Cerebellar cortex (tissue), 1 donor: ENCODE results near the gene CDKN3.
A peak's percentile ranks its signal among the peaks of the same experiment; 100 is the strongest.
"Not testable (repeated sequence)": the region's sequence is repeated elsewhere in the genome, so short reads cannot be mapped to it uniquely, and the experiment has no call there.

Experiments
- DNase-seq: peaks from one replicate; pipeline ENCODE4 v3.0.0-alpha.2; 2015; ENCODE audit warnings: low spot score

CDKN3 gene

DNA sequence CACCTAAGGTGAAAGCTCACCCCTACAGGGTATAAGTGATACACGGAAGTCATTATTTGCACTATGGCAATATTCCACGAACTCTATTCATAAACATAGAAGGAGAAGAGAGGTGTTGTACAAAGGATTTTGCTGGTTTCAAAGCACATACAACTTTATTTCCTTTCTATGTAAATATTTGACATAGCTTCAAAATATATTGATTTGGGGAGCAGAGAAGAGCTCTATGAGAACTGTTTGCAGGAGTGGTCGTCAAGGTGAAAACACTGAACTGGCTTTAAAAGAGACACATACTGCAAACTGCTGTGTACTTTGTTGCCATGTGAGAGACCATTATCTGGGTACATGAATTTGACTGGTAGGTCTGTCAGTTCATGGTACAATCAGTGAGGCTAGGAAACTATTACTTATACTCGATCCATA is 27.7 kb downstream of the CDKN3 start:
- DNase-seq = no peak

- DNase-seq = no peak
Observed at GRCh38 chr14:54425068-54425467, 28.3 kb downstream of the CDKN3 start.

DNA sequence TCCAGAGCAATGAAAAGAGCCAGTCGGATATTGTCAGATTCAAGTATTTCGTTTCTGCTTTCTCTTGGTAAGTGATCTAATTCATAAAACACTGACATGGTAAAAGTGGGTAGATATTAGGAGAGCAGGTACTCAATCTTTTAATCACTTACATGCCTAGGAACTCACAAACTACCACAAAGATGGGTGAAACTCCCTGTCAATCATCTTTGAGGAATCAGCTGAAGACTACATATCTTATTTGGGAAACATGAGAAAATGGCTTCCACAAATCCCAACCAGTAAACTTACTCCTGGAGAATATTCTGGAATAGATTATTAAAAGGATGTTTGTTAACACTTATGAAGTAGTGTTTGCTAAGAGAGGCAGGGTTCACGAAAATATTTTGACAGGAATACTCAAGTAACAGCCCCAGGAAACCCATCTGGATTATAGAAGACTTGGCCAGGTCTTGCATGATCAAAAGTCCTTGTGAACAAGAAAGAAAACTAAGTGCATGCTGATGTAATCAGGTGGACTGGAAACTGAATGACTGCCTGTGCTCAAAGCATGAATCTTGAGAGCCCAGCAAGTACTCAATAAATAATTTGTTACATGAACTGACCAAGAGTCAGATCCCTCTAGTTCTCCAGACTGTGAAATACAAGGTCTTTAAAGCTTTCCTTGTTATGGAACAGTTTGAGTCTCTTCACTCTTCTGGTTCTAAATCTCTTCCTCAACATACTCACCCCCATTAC is 28.9 kb downstream of the CDKN3 start:
- no peak for DNase-seq

GRCh38 chr14:54427871-54428270 is 31.1 kb downstream of the CDKN3 start:
- no peak for DNase-seq

GRCh38 chr14:54428527-54428926 is 31.7 kb downstream of the CDKN3 start:
- DNase-seq = no peak

DNA sequence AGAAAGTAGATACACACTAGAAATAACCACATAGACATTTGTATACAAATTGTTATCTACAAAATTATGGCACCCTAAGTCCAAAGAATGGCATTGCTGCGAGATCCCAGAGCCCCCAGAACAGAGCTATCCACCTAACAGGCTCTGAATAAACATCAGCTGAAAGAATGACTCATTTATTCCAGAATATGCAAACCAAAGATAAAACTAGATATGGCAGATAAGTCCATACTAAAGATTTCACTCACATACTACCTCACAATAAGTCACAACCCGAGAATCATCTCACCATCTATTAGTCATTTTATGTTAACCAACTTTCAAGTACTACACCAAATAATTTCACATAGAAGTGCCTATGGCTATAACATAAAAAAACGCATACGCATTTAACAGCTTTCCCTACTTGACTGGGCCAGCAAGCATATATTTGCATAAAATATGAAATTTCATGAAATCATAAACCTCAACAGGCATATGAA is 38.7 kb downstream of the CDKN3 start:
- no peak for DNase-seq

DNA sequence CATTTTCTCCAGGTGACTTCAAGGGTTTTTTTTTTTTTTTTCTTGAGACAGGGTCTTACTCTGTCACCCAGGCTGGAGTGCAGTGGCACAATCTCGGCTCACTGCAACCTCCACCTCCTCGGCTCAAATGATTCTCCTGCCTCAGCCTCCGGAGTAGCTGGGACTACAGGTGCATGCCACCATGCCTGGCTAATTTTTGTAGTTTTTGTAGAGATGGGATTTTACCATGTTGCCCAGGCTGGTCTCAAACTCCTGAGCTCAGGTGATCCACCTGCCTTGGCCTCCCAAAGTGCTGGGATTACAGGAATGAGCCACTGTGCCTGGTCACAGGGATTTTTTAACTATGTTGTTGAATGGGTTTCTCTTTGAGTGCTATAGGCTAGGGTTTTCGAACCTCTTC is 41.1 kb downstream of the CDKN3 start:
- not testable (repeated sequence) for DNase-seq

GRCh38 chr14:54438703-54439102 is 41.9 kb downstream of the CDKN3 start:
- DNase-seq = no peak

- DNase-seq = peak; percentile 25
Observed at GRCh38 chr14:54440037-54440436, 43.2 kb downstream of the CDKN3 start.

DNA sequence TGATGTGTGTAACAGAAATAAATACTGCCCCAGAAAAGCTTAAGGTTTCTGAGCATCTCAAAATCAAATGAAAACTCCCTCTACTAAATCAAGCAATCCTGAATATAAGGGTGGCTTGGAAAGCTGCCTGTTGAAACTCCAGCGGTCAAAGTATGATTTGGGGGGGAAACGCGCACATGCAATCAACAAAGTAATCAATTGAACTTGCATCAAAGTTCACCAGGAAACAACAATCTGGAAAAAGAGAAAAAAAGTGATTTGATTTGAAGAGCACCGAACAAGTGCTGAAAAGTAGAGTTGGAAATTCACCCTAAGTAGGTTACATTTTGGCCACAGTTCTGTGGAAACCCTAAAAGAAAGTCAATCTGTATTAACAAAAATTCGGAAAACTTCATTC is 43.7 kb downstream of the CDKN3 start:
- peak; percentile 19 for DNase-seq

- peak; percentile 88 for DNase-seq
Observed at GRCh38 chr14:54440873-54441868, 44.4 kb downstream of the CDKN3 start, which contains the start of gene CNIH1. CNIH1 (minus strand) TSS chr14:54441374; CDS start chr14:54441327, 47 bp downstream.

DNA sequence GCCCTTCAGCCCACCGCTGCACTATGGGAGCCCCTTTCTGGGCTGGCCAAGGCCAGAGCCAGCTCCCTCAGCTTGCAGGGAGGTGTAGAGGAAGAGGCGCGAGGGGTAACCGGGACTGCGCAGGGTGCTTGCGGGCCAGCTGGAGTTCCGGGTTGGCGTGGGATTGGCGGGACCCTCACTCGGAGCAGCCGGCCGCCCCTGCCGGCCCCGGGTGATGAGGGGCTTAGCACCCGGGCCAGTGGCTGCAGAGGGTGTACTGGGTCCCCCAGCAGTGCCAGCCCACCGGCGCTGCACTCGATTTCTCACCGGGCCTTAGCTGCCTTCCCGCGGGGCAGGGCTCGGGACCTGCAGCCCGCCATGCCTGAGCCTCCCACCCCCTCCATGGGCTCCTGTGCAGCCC is 46.2 kb downstream of the CDKN3 start:
- not testable (repeated sequence) for DNase-seq

DNA sequence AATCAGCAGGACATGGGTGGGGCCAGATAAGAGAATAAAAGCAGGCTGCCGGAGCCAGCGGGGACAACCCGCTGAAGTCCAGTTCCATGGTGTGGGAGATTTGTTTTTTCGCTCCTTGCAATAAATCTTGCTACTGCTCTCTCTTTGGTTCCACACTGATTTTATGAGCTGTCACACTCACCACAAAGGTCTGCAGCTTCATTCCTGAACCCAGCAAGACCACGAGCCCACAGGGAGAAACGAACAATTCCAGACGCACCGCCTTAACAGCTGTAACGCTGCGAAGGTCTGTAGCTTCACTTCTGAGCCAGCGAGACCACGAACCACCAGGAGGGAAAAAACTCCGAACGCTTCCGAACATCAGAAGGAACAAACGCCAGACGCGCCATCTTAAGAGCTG is 47.2 kb downstream of the CDKN3 start:
- DNase-seq = no peak

- no peak for DNase-seq
Observed at GRCh38 chr14:54444681-54445080, 47.9 kb downstream of the CDKN3 start.

DNA sequence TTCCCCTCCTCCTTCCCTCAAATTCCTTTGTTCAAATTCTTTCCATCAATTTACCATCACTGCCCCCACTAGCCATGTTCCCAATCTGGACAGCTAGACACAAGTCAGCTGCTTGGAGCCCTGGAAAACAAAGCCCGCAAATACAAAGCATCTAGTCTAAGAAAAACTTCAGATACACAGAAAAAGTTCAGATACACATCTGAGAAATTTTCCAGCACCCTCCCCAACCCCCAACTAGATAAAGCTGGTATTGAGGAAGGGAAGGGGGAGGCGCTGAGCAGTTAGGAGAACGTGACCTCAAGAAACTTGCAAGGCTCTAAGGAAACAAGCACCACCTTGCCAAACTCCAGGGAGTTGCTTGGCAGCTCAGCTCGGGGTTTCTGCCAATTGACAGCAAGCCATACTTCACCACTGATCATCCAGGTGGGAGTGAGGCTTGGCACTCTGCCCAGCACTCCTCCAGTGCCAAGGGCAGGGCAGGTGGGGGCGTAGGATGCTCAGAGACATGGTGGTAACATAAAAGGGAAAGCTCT is 49.4 kb downstream of the CDKN3 start:
- DNase-seq = peak; percentile 66

DNA sequence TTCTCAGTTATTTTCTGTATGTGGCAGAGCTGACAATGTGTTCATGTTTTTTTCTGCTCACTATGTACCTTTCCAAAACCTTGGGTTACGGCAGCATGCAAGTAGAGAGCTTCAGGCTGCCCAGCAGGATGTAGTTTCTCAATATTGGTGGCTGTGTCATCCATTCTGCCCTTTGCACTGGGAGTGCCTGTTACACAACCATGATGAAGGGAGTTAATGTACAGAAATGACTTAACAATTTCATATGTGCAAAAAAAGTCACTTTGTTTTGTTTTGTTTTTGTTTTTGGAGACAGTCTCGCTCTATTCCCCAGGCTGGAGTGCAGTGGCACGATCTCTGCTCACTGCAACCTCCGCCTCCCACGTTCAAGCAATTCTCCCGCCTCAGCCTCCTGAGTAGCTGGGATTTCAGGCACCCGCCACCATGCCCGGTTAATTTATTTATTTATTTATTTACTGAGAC is 50.5 kb downstream of the CDKN3 start:
- no peak for DNase-seq

DNA sequence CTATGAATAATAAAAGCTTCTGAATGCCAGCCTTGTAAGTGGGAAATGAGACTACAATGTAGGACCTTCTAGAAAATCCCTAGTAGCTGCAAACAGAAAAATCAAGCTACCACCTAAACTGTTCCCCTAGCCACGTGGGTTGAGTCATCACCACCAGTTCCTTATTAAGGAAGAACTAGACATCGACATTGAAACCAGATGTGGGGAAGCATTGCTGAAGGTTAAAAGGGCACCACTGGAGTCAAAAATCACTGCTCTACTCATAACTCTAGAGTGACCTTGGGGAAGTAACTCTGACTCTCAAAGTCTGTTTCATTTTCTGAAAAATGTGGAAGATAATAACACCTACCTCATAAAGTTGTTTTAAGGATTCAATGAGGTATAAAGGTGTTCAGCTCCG is 53.7 kb downstream of the CDKN3 start:
- DNase-seq = no peak

- DNase-seq = no peak
Observed at GRCh38 chr14:54451121-54451601, 54.4 kb downstream of the CDKN3 start.

- no peak for DNase-seq
Observed at GRCh38 chr14:54451961-54452360, 55.2 kb downstream of the CDKN3 start.

GRCh38 chr14:54453252-54453651 is 56.4 kb downstream of the CDKN3 start:
- DNase-seq = no peak

- DNase-seq = not testable (repeated sequence)
Observed at GRCh38 chr14:54453990-54454389, 57.2 kb downstream of the CDKN3 start.

DNA sequence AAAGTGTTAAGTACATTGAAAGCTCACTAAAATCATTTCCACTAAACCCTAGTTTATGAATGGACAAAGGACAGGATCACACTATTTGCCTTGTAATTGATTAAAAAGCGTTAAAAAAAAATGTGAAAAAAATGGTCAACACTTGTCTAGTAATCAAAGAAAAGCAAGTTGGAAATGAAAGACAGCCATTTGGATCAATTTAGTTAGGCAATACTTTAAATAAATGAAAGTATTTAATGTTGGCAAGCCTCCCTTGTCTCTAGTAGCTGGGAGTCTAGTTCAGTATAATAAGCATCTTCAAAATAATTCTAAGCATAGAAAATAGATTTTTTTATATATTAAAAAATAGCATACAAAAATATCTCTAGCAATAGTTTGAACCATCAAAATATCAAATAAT is 58.6 kb downstream of the CDKN3 start:
- no peak for DNase-seq
